Trophoblast cell (in vitro differentiated cells and primary cell): Measurements from ENCODE around the gene AK5.

Source experiments
- DNase-seq, 2 donors: peaks; one replicate each; pipeline ENCODE4 v3.0.0-alpha.2; 2016
- H2AFZ ChIP-seq: 2 replicates; pipeline ENCODE4 v1.6.1; 2013; ENCODE audit warnings: low read length, moderate library complexity, mild to moderate bottlenecking; ENCODE audit not compliant: insufficient read depth, poor library complexity
- H2AK5ac ChIP-seq: 2 replicates; pipeline ENCODE4 v1.6.1; 2013; ENCODE audit warnings: mild to moderate bottlenecking, low read length
- H2BK120ac ChIP-seq: 2 replicates; pipeline ENCODE4 v1.6.1; 2013; ENCODE audit warnings: low read length, mild to moderate bottlenecking, moderate library complexity; ENCODE audit not compliant: insufficient read depth, poor library complexity
- H2BK12ac ChIP-seq: 2 replicates; pipeline ENCODE4 v1.6.1; 2013; ENCODE audit warnings: mild to moderate bottlenecking, low read length, moderate library complexity
- H2BK5ac ChIP-seq: 2 replicates; pipeline ENCODE4 v1.6.1; 2013; ENCODE audit warnings: low read length, low read depth, moderate library complexity, mild to moderate bottlenecking; ENCODE audit not compliant: poor library complexity
- H3K14ac ChIP-seq: 2 replicates; pipeline ENCODE4 v1.6.1; 2013; ENCODE audit warnings: mild to moderate bottlenecking, low read length
- H3K18ac ChIP-seq: 2 replicates; pipeline ENCODE4 v1.6.1; 2013; ENCODE audit warnings: mild to moderate bottlenecking, low read length
- H3K23ac ChIP-seq: 2 replicates; pipeline ENCODE4 v1.6.1; 2013; ENCODE audit warnings: low read length
- H3K27ac ChIP-seq: 2 replicates; pipeline ENCODE4 v1.5.1; 2013; ENCODE audit warnings: low read depth, mild to moderate bottlenecking, inconsistent platforms, low read length, moderate library complexity
- H3K27me3 ChIP-seq: 2 replicates; pipeline ENCODE4 v1.6.1; 2013; ENCODE audit warnings: inconsistent platforms, mild to moderate bottlenecking, low read length, moderate library complexity; ENCODE audit not compliant: insufficient read depth
- H3K36me3 ChIP-seq, 2 experiments: 1 replicate in 1 of 2; 2 replicates in 1 of 2; pipeline ENCODE4 v1.6.1; 2013; ENCODE audit warnings: low read length in 2 of 2, mild to moderate bottlenecking in 2 of 2, moderate library complexity in 1 of 2; ENCODE audit not compliant: insufficient read depth in 2 of 2, control insufficient read depth in 1 of 2
- H3K4ac ChIP-seq: 2 replicates; pipeline ENCODE4 v1.6.1; 2013; ENCODE audit warnings: low read depth, mild to moderate bottlenecking, low read length, moderate library complexity
- H3K4me1 ChIP-seq, 2 experiments: 1 replicate in 1 of 2; 2 replicates in 1 of 2; pipeline ENCODE4 v1.6.1; 2013; ENCODE audit warnings: low read length in 2 of 2, mild to moderate bottlenecking in 2 of 2, moderate library complexity in 1 of 2; ENCODE audit not compliant: insufficient read depth in 2 of 2, control insufficient read depth in 1 of 2
- H3K4me2 ChIP-seq: 2 replicates; pipeline ENCODE4 v1.6.1; 2013; ENCODE audit warnings: inconsistent platforms, mild to moderate bottlenecking, low read length, moderate library complexity
- H3K4me3 ChIP-seq: 2 replicates; pipeline ENCODE4 v1.5.1; 2013; ENCODE audit warnings: mild to moderate bottlenecking, low read depth, low read length, inconsistent platforms
- H3K79me1 ChIP-seq: one replicate; pipeline ENCODE4 v1.6.1; 2013; ENCODE audit warnings: low read length
- H3K79me2 ChIP-seq: 2 replicates; pipeline ENCODE4 v1.6.1; 2013; ENCODE audit warnings: low read length, mild to moderate bottlenecking; ENCODE audit not compliant: control insufficient read depth, insufficient read depth, poor library complexity
- H3K9ac ChIP-seq: 2 replicates; pipeline ENCODE4 v1.6.1; 2013; ENCODE audit warnings: mild to moderate bottlenecking, low read length
- H3K9me3 ChIP-seq: 2 replicates; pipeline ENCODE4 v1.6.1; 2013; ENCODE audit warnings: low read depth, mild to moderate bottlenecking, control low read depth, inconsistent platforms, low read length; ENCODE audit not compliant: insufficient read depth
- H4K12ac ChIP-seq: 2 replicates; pipeline ENCODE4 v1.6.1; 2013; ENCODE audit warnings: low read depth, mild to moderate bottlenecking, low read length, moderate library complexity
- H4K8ac ChIP-seq: 2 replicates; pipeline ENCODE4 v1.6.1; 2013; ENCODE audit warnings: low read depth, mild to moderate bottlenecking, low read length, moderate library complexity
- H4K91ac ChIP-seq: one replicate; pipeline ENCODE4 v1.6.1; 2013; ENCODE audit warnings: low read depth, mild to moderate bottlenecking, low read length, moderate library complexity
- WGBS: extraction: QIAGEN DNeasy Blood & Tissue Kit; methylation state at CpG from one replicate; pipeline ENCODE4 v1.1.7; 2013; ENCODE audit warnings: missing lambda C conversion rate; ENCODE audit not compliant: insufficient read length, insufficient coverage; ENCODE audit errors: extremely low coverage; 5-methylcytosine and 5-hydroxymethylcytosine counted together

AK5 gene

DNA sequence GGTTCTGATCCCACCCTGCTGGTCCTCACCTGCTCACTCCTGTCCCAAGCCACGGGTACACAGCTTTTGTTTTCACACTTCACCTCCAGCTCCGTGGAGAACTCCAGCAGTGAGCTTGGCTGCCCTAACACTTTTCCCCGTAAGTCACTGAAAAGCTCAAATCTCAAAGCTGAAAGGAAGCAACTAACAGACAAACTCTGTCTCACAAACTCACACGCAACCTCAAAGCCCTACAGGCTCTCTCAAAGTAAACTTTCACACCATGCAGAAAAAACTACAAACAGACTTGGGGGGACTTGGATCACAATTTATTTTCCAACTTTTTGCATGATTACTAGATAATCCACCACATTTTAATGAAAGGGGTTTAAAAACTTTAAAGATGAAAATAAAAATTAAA, 88.3 kb downstream of the AK5 start:
- no peak overlapping the region for H2BK120ac ChIP-seq
- no peak overlapping the region for H3K4me3 ChIP-seq
- no peak overlapping the region for H2BK5ac ChIP-seq
- no peak overlapping the region for H3K4ac ChIP-seq
- H3K18ac ChIP-seq = no peak overlapping the region
- H2AK5ac ChIP-seq = no peak overlapping the region
- H3K36me3 ChIP-seq = no peaks in the 10 kb centered on the region
- no peak overlapping the region for H3K14ac ChIP-seq
- H3K9ac ChIP-seq = no peak overlapping the region
- H3K79me2 ChIP-seq = no peaks in the 10 kb centered on the region
- DNase-seq = no peak
- H3K23ac ChIP-seq = no peak overlapping the region
- no peak overlapping the region for H3K27ac ChIP-seq
- no peak overlapping the region for H4K91ac ChIP-seq
- H4K12ac ChIP-seq = no peak overlapping the region
- no peaks in the 10 kb centered on the region for H3K9me3 ChIP-seq
- H2AFZ ChIP-seq = no peak overlapping the region
- H4K8ac ChIP-seq = no peak overlapping the region
- no peaks in the 10 kb centered on the region for H3K27me3 ChIP-seq
- H2BK12ac ChIP-seq = no peak overlapping the region
- H3K4me2 ChIP-seq = no peak overlapping the region
- no peaks in the 10 kb centered on the region for H3K4me1 ChIP-seq
- WGBS = no CpG with 5 or more reads among the region's 4 CpGs
- H3K79me1 ChIP-seq = no peaks in the 10 kb centered on the region

DNA sequence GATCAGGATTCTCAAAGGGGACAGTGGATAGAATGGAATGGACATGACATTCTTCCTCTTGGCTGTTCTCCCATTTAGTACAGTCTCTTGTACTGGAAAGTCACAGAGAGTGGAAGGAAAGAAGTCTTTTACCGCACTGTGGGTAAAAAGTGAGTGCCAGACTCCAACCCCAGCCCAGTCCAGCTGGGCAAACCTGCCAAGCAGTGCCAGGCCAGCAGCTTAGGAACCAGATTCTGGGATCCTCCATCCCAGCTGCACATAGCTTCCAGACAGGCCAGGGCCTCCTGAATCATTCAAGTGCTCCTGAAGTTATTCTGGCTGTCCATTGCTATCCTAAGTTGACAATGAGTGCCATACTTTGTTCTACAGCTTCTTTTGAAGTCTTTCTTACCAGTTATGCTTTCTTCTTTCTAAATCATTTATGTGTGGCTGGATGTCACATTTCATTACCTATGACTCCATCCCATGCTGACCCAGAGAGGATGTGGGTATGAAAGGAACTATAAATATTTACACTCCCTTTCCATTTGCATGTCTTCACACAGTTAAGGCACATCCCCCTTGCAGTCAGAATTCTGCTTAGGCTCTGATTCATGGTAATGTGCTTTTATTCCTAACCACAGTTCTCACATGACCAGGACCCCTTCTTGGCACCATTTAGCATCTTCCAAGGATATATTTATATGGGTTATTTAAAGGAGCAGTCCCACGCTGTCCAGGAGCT, 88.9 kb downstream of the AK5 start:
- Histone ChIP-seq H3K14ac (no peak overlapping the region), H2BK5ac (no peak overlapping the region), H3K9ac (no peak overlapping the region), H3K27ac (no peak overlapping the region), H4K91ac (no peak overlapping the region), H2BK12ac (no peak overlapping the region), H3K23ac (no peak overlapping the region), H3K4ac (no peak overlapping the region), H4K8ac (no peak overlapping the region), H2AFZ (no peak overlapping the region), H3K4me2 (no peak overlapping the region), H3K18ac (no peak overlapping the region), H3K4me1 (no peaks in the 10 kb centered on the region), H3K79me2 (no peaks in the 10 kb centered on the region), H2BK120ac (no peak overlapping the region), H3K79me1 (no peaks in the 10 kb centered on the region), H4K12ac (no peak overlapping the region), H2AK5ac (no peak overlapping the region), H3K9me3 (no peaks in the 10 kb centered on the region), H3K36me3 (no peaks in the 10 kb centered on the region), H3K4me3 (no peak overlapping the region), H3K27me3 (no peaks in the 10 kb centered on the region)
- DNase-seq = no peak
- no CpG with 5 or more reads among the region's 2 CpGs for WGBS

DNA sequence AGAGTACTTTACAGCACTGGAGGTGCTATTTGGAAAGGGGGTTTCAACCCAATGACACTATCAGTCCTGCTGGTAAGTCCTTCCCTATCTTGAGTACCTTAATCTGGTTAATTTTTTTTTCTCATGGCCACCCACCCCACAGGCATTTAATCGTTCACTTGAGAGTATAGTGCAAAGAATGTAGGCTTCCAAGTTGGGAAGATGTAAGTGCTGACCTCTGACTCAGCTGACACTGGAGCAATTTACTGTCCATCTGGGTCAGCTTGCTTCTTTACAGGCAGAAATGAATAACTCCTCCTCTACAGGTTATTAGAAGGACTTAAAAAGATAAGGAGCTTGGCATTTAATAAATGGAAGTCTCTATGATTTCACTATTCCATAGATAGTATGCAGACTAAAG, 89.6 kb downstream of the AK5 start:
- H3K18ac ChIP-seq = no peak overlapping the region
- H2BK5ac ChIP-seq = no peak overlapping the region
- H3K79me2 ChIP-seq = no peaks in the 10 kb centered on the region
- H3K36me3 ChIP-seq = no peaks in the 10 kb centered on the region
- H2BK120ac ChIP-seq = no peak overlapping the region
- H3K4me2 ChIP-seq = no peak overlapping the region
- H3K14ac ChIP-seq = no peak overlapping the region
- H2BK12ac ChIP-seq = no peak overlapping the region
- no peak overlapping the region for H3K27ac ChIP-seq
- no peak overlapping the region for H4K12ac ChIP-seq
- H3K9me3 ChIP-seq = no peaks in the 10 kb centered on the region
- no peak for DNase-seq
- H3K79me1 ChIP-seq = no peaks in the 10 kb centered on the region
- H4K91ac ChIP-seq = no peak overlapping the region
- no peaks in the 10 kb centered on the region for H3K4me1 ChIP-seq
- H2AK5ac ChIP-seq = no peak overlapping the region
- no peak overlapping the region for H3K4ac ChIP-seq
- no CpG with 5 or more reads among the region's 1 CpG for WGBS
- H3K23ac ChIP-seq = no peak overlapping the region
- no peak overlapping the region for H4K8ac ChIP-seq
- no peak overlapping the region for H3K9ac ChIP-seq
- H3K4me3 ChIP-seq = no peak overlapping the region
- H3K27me3 ChIP-seq = no peaks in the 10 kb centered on the region
- H2AFZ ChIP-seq = no peak overlapping the region

DNA sequence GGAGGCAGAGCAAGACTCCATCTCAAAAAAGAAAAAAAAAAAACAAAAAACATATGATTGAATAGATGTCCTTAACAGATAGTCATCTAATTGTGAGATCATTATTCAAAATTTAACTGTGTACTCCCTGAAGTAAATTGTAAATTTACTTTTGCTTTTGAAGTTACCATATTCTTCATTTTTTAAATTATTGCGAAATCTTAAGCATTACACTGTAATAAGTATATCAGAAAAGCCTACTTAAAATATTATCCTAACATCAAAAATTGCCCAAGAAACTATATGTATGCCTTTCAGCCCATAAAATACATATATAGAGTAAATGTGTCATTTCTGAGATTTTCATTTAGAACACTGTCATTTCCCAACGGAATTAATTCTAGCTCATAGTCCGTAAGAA, 91.9 kb downstream of the AK5 start:
- Histone ChIP-seq H3K14ac (no peak overlapping the region), H4K8ac (no peak overlapping the region), H3K4me1 (no peaks in the 10 kb centered on the region), H2BK12ac (no peak overlapping the region), H3K79me2 (no peaks in the 10 kb centered on the region), H4K91ac (no peak overlapping the region), H3K27me3 (no peaks in the 10 kb centered on the region), H3K18ac (no peak overlapping the region), H2AFZ (no peak overlapping the region), H3K9ac (no peak overlapping the region), H2BK5ac (no peak overlapping the region), H3K79me1 (no peaks in the 10 kb centered on the region), H2AK5ac (no peak overlapping the region), H3K4ac (no peak overlapping the region), H3K9me3 (no peaks in the 10 kb centered on the region), H3K4me2 (no peak overlapping the region), H3K27ac (no peak overlapping the region), H4K12ac (no peak overlapping the region), H3K36me3 (no peaks in the 10 kb centered on the region), H3K23ac (no peak overlapping the region), H2BK120ac (no peak overlapping the region), H3K4me3 (no peak overlapping the region)
- no peak for DNase-seq
- no CpG with 5 or more reads among the region's 3 CpGs for WGBS
